Measurements from ENCODE around the gene GALE. TPM values are rescaled to one million over a fixed set of nuclear protein-coding genes. Genes with fewer than 3 reads are reported as not detected.

Gene GALE
- total and polyA plus RNA-seq, 2 donors from 2014 or later, result 68.1 to 73.7 TPM

- Histone ChIP-seq H3K9me3 (ENCODE audit: control insufficient read depth in 2 of 3, insufficient read depth in 1 of 3, low read length in 3 of 3) (no peaks in the 10 kb centered on the region), H3K27me3 (ENCODE audit: control insufficient read depth, insufficient read depth, low read length) (no peaks in the 10 kb centered on the region), H3K36me3 (ENCODE audit: control insufficient read depth in 2 of 3, insufficient read depth in 3 of 3, low read length in 3 of 3) (peaks cover 0 to 3% (median 0%) of the 10 kb centered on the region in 3 donors), H3K9ac (ENCODE audit: low read length in 3 of 3) (no peak overlapping the region), H3K27ac (ENCODE audit: low read depth in 2 of 2, low read length in 2 of 2) (no peak overlapping the region), H3K4me1 (ENCODE audit: control insufficient read depth in 2 of 3, insufficient read depth in 2 of 3, low read depth in 1 of 3, low read length in 3 of 3) (peaks cover 0 to 9% (median 0%) of the 10 kb centered on the region in 3 donors), H3K4me3 (ENCODE audit: low read length in 3 of 3) (peak overlapping the region in 1 of 3 donors; percentile 4)
- FAIRE-seq (no peak), DNase-seq (peak; percentile 84 to 94 (median 87))
- TF ChIP-seq, protein P1, sequence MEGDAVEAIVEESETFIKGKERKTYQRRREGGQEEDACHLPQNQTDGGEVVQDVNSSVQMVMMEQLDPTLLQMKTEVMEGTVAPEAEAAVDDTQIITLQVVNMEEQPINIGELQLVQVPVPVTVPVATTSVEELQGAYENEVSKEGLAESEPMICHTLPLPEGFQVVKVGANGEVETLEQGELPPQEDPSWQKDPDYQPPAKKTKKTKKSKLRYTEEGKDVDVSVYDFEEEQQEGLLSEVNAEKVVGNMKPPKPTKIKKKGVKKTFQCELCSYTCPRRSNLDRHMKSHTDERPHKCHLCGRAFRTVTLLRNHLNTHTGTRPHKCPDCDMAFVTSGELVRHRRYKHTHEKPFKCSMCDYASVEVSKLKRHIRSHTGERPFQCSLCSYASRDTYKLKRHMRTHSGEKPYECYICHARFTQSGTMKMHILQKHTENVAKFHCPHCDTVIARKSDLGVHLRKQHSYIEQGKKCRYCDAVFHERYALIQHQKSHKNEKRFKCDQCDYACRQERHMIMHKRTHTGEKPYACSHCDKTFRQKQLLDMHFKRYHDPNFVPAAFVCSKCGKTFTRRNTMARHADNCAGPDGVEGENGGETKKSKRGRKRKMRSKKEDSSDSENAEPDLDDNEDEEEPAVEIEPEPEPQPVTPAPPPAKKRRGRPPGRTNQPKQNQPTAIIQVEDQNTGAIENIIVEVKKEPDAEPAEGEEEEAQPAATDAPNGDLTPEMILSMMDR (IDR thresholded peaks at IDR 0.05; ENCODE audit: borderline replicate concordance, extremely low read depth, insufficient read depth), result peak; percentile 95
- intact Hi-C loops (cut with DNase I), result no loop called here
These were observed 28.3 kb downstream of the GALE start for GRCh38 chr1:23772049-23772853.

GRCh38 chr1:23768733-23769132 is 31.8 kb downstream of the GALE start:
- Histone ChIP-seq H3K9me3 (ENCODE audit: control insufficient read depth in 2 of 3, insufficient read depth in 1 of 3, low read length in 3 of 3) (no peaks in the 10 kb centered on the region), H3K27ac (ENCODE audit: low read depth in 2 of 2, low read length in 2 of 2) (no peak overlapping the region), H3K27me3 (ENCODE audit: control insufficient read depth, insufficient read depth, low read length) (no peaks in the 10 kb centered on the region), H3K4me1 (ENCODE audit: control insufficient read depth in 2 of 3, insufficient read depth in 2 of 3, low read depth in 1 of 3, low read length in 3 of 3) (peaks cover 0 to 6% (median 0%) of the 10 kb centered on the region in 3 donors), H3K4me3 (ENCODE audit: low read length in 3 of 3) (no peak overlapping the region), H3K36me3 (ENCODE audit: control insufficient read depth in 2 of 3, insufficient read depth in 3 of 3, low read length in 3 of 3) (peaks cover 0 to 3% (median 3%) of the 10 kb centered on the region in 3 donors), H3K9ac (ENCODE audit: low read length in 3 of 3) (no peak overlapping the region)
- TF ChIP-seq, protein P1 (IDR thresholded peaks at IDR 0.05; ENCODE audit: borderline replicate concordance, extremely low read depth, insufficient read depth), result no peak
- DNase-seq (no peak), FAIRE-seq (no peak)
- intact Hi-C loops (cut with DNase I), result no loop called here

DNA sequence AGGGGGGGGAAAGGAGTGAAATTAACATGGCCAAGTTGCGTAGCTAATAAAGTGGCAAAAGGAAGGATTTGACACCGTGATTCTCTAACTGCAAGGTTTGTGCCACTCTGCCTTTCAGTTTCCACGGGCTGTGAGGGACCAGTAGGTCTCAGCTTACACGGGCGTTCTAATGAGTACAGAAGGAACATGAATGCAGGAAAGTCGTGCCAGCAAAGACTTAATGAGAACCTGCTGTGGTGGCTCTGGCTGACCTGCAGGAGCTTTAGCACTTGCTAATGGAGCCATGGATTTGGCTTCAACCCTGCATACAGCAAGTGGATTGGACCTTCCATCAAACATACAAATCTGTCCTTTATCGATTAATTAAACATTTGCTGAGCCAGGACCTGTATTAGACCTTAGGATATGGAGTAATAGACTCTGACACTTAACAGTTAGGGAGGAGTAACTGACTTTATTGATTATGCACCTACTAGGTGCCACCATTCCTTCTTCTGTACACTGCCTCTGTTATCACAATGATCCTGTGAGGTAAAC is 37.4 kb downstream of the GALE start:
- intact Hi-C loops (cut with DNase I), result no loop called here
- FAIRE-seq (no peak), DNase-seq (no peak)
- H3K27me3 ChIP-seq (ENCODE audit: control insufficient read depth, insufficient read depth, low read length), result no peaks in the 10 kb centered on the region
- TF ChIP-seq, protein P1 (IDR thresholded peaks at IDR 0.05; ENCODE audit: borderline replicate concordance, extremely low read depth, insufficient read depth), result no peak
- no peak overlapping the region for H3K4me3 ChIP-seq (ENCODE audit: low read length in 3 of 3)
- no peak overlapping the region for H3K9ac ChIP-seq (ENCODE audit: low read length in 3 of 3)
- peaks cover 2 to 27% (median 25%) of the 10 kb centered on the region in 3 donors for H3K36me3 ChIP-seq (ENCODE audit: control insufficient read depth in 2 of 3, insufficient read depth in 3 of 3, low read length in 3 of 3)
- H3K27ac ChIP-seq (ENCODE audit: low read depth in 2 of 2, low read length in 2 of 2), result no peak overlapping the region
- H3K4me1 ChIP-seq (ENCODE audit: control insufficient read depth in 2 of 3, insufficient read depth in 2 of 3, low read depth in 1 of 3, low read length in 3 of 3), result no peaks in the 10 kb centered on the region
- H3K9me3 ChIP-seq (ENCODE audit: control insufficient read depth in 2 of 3, insufficient read depth in 1 of 3, low read length in 3 of 3), result no peaks in the 10 kb centered on the region

Measured in kidney (tissue), 14 donors.